GM19455 (cell line): Measurements from ENCODE around the gene BRICD5.
"Not testable (repeated sequence)": the region's sequence is repeated elsewhere in the genome, so short reads cannot be mapped to it uniquely, and the experiment has no call there.

ENCODE experiments used
- ATAC-seq: cut with Tn5 transposase; IDR thresholded peaks from one replicate; pipeline ENCODE4 v1.9.1; 2021; ENCODE audit not compliant: unreplicated experiment

BRICD5 gene

DNA sequence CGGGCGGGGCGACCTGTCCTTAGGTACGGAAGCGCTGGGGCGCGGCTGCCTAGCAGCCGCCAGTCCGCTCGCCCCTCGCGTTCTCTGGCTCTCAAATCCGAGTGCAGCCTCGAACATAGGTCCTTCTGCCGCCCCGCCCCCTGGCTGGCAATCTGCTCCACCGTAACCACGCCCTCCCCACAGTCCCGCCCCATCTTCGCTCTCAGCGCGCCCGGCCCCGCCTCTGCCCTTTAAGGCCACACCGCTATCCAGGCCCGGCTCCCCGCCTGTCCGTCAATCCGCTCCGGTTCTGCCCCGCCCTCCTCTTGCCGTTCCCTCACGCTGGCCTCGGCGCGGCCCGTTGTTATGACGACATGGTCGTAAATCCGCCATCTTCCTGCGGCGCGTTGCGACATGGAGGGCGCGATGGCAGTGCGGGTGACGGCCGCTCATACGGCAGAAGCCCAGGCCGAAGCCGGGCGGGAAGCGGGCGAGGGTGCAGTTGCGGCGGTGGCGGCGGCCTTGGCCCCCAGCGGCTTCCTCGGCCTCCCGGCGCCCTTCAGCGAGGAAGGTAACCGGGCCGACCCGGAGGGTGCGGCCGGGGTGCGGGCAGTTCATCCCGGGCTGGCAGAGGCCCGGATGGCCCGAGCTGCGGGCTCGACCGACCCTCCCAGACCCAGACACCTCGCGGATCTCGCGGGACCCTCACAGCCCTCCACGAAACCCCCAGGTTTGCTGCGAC lies 12.7 kb upstream of the BRICD5 start, which contains the start of gene E4F1:
Gene E4F1 (plus strand): TSS at position 371 of the 721 bp plus-strand sequence. CDS start 23 bp downstream, at position 394.
- ATAC-seq: peak; percentile 86

DNA sequence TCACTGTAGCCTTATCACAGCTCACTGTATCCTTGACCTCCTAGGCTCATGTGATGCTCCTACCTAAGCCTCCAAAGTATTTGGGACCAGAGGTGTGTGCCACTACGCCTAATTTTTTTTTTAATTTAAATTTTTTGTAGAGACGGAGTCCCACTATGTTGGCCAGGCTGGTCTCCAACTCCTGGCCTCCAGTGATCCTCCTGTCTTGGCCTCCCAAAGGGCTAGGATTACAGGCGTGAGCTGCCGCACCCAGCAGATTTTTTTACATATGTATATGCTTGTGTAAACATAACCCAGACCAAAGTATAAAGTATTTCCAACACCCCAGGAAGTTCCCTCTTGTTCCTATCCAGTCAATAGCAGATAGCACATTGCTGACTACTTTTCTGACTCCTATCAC lies 5.7 kb upstream of the BRICD5 start:
- ATAC-seq: no peak

DNA sequence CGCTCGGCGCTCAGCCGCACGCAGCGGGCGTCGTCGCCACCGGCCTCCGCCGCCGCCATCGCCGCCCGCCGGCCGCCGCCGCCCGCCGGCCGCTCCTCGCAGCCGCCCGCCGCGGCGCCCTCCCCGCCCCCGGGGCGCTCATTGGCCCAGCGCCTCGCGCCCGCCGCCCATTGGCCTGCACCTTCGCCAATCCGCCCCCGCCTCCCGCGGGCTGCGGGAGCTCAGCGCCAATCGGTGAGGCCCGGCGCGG lies 4.0 kb upstream of the BRICD5 start, which contains the start of gene PGP:
Gene PGP (minus strand): TSS at position 122 of the 250 bp plus-strand sequence. CDS start 63 bp downstream, at position 59.
- no peak for ATAC-seq

DNA sequence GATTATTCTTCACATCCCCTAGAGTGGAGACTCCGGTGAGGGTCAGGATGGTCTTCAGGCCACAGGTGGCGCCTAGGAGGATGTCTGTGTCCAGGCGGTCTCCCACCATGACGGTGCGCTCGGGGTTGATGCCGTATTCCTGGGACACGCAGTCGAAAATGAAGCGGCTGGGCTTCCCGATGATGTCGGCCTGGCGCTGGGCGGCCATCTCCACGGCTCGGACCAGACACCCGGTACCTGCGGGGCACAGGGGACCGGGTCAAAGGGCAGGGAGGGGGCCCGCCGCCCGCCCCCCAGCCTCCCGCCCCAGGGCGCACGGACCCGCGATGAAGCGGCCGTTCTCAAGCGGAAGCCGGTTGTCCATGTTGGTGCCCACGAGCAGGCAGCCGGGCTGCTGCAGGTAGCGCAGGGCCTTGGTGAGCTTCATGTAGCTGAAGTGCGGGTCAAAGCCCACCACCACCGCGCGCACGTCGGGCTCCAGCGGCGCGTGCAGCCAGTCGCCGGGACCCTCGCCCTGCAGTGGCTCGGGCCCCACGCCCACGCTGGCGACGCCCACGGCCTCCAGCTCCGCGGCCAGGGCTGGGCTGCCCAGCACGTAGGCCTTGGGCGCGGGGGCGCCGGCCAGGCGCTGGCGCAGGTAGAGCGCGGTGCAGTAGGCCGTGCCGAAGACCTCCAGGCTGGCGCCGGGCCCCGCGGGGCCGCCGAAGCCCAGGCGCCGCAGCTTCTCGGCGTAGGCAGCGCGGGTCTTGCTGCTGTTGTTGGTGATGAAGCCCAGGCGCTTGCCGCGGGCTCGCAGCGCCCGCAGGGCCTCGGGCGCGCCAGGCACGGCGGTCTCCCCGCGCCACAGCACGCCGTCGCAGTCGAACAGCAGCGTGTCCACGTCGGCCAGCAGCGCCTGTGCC lies 3.4 kb upstream of the BRICD5 start:
- peak; percentile 20 for ATAC-seq

DNA sequence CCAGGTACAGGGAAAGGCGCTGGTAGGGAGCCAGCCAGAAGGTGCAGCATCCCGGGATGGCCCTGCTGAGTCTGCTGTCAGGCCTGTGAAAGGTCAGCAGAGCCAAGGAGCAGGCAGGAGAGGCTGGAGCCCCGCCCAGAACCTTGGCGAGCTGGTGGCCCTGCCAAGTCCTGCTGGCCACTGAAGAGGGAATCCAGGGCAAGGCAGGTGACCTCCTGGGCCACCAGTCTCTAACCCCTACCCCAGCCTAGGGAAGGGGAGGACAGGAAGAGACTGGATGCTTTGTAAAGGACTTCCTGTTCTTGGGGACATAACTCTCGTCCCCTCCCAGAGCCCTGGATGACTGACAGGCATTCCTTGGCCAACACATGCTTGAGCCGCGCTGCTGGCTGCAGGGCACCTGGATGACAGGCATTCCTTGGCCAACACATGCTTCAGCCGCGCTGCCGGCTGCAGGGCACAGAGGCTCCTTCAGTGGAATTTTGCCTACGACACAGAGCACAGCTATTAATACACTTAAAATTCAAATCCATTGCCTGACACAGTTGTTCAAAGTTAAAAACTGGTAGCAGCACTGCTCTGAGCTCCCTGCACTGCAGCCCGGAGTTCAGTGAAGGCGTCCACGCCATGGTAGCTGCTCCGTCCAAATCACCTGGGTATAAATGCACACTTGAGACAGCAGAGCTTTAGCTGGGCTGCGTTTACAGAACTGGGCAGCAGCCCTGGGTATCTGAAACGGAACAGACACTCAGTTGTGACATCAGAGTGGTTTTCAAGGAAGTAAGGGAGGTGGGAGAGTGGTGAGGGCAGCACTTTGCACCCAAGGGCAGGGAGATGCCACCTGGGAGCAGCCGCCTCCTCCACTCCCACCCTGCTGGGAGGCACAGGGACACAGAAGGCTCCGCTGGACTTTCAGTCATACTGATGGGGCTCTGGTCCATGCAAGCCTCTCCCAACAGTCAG lies 2.0 kb upstream of the BRICD5 start:
- no peak for ATAC-seq

DNA sequence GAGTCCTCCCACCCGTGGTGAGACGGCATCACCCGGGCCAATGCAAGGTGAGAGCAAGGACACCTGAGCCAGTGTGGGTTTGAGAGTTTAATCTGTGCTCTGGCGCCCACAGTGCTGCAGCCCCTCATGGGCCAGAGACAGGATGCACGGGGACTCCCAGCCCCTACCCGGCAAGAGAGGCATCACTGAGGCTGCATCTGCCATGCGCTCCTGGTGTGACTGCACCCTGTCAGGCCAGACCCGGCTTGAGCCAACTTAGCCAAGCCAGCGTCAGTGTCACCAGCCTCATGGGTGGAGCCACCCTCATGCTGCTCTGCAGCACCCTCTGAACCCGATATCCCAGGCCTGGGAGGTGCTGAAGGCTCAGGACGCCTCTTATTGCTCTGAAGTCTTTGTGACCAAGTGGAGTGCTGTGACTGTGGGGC lies 1.3 kb upstream of the BRICD5 start:
- ATAC-seq: no peak

DNA sequence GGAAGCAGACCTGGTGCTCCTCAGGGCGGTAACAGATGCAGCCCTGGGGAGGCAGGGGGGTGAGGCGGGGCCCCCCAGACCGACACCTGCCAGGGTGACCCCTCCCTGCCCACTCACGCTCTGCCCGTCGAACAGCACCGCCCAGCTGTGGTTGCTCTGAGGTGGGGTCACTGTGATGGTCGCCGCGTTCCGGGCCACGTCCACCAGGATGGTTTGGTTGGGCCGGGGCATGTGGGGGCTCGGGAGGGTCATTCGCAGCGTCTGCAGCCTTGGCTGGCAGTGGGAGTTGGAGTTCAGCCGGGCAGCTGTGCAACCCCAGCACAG lies 692 bp downstream of the BRICD5 start:
- ATAC-seq: no peak

DNA sequence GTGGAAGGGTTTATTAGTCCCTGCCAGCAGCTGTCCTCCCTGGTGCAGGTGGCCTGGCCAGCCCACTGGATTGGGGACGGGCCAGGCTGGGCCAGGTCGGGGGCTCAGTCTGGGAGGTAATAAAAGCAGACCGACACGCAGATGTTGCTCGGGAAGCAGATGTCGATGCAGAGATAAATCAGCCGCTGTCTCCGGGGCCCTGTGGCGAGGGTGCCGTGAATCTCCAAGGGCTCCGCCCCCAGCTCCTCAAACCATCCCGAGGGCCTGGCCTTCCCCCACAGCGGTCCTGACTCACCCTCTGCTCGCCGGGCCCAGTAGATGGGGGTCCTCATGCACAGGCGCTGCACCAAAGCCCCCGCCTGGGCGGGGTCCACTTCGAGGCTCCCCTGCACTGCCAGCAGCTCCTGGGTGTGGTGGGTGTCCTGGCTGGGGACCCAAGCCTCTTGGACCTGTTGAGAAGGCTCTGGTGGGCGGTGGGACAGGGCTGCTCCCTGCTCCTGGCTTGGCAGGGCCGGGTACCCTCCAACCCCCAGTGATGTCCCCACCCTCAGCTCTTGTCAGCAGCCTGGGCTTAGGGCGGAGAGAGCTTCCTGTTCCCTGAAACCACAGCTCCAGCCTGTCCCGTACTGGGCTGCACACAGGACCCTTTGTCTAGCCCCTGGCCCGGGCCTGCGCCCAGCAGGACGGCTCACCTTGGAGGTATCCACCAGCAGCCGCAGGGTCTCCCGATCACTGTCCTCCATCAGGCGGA lies 1.2 kb downstream of the BRICD5 start:
- no peak for ATAC-seq

DNA sequence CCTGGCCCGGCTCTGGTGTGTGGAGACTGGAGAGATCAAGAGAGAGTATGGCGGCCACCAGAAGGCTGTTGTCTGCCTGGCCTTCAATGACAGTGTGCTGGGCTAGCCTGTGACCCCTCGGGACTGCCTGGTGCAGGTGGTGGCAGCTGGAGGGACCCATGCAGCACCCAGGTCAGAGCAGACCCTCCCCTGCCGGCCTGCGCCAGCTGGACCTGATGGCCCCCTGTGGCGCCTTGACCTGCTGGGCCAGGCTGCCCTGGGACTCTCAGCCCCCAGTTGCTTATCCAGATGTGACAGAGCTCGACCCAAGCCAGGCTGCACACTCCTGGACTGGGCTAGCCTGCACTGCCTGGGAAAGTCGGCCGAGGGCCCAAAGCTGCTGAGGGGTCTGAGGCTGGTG lies 1.9 kb downstream of the BRICD5 start:
- ATAC-seq: no peak

DNA sequence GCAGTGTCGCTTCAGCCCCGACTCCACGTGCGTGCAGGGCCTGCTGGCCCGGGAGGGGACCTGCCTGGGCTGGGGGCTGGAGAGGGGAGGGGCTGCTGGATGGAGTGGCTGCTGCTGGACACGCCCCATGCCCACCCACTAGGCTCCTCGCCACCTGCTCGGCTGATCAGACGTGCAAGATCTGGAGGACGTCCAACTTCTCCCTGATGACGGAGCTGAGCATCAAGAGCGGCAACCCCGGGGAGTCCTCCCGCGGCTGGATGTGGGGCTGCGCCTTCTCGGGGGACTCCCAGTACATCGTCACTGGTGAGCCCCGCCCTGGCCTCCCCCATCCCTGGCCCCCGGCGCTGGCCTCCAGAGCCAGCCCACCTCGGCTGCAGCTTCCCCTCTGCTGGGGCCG lies 2.4 kb downstream of the BRICD5 start:
- no peak for ATAC-seq

DNA sequence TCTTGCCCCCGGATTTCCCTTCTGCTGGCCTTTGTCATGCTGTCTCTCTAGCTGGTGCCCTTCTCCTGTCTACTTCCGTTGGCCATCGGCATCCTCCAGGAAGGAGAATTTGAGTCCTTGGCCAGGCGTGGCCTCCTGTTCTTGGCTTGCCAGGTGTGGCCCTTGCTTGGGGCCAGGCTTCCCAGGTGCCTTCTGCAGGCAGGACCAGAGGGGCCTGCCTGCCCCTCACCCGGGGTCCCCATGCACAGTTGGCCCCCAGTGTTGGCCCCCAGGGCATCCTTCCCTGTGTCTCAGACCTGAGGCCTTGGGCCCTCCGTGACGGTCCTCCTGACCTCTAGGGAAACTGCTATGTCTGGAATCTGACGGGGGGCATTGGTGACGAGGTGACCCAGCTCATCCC lies 2.8 kb downstream of the BRICD5 start:
- no peak for ATAC-seq

DNA sequence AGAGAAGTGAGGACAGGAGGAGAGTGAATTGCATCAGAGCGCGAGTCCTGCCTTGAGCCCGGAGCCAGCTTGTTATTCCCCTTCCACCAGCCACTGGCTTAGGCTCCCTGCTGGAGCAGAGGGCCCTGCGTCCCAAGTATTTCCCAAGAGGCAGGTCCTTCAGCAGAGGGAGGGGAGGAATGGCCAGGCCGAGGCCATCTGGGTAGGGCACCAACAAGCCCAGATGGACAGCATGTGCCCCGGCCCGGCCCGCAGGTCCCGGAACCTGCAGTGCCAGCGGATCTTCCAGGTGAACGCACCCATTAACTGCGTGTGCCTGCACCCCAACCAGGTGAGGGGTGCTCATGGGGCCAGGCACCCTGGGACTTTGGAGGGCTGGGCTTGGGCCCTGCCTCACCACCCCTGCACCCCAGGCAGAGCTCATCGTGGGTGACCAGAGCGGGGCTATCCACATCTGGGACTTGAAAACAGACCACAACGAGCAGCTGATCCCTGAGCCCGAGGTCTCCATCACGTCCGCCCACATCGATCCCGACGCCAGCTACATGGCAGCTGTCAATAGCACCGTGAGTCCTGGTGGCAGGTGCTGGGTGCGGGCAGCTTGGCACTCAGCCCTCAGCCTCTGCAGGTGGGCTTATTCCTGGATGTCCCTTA lies 3.8 kb downstream of the BRICD5 start:
- ATAC-seq: no peak

DNA sequence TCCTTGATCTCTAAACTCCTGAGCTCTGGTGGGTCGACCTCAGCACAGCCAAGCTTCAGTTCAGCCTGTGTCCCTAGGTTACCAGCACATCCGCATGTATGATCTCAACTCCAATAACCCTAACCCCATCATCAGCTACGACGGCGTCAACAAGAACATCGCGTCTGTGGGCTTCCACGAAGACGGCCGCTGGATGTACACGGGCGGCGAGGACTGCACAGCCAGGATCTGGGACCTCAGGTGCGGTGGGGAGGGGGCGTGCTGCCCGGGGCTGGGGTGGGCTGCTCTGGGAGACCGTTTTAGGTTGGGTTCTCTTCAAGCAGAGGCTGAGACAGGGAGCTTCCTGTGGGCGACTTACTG lies 4.3 kb downstream of the BRICD5 start:
- no peak for ATAC-seq

DNA sequence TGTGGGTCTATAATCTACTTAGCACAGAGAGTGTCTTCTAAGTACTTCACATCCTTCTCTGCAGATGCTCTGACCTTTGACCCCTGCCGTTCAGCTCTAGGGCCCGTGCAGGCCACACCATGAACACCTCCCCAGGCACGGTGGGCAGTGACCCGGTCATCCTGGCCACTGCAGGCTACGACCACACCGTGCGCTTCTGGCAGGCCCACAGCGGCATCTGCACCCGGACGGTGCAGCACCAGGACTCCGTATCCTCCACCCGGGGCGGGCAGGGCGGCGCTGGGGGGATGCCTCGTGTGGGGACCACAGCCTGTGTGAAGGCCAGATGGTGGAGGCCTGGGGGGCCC lies 4.7 kb downstream of the BRICD5 start:
- ATAC-seq: no peak

DNA sequence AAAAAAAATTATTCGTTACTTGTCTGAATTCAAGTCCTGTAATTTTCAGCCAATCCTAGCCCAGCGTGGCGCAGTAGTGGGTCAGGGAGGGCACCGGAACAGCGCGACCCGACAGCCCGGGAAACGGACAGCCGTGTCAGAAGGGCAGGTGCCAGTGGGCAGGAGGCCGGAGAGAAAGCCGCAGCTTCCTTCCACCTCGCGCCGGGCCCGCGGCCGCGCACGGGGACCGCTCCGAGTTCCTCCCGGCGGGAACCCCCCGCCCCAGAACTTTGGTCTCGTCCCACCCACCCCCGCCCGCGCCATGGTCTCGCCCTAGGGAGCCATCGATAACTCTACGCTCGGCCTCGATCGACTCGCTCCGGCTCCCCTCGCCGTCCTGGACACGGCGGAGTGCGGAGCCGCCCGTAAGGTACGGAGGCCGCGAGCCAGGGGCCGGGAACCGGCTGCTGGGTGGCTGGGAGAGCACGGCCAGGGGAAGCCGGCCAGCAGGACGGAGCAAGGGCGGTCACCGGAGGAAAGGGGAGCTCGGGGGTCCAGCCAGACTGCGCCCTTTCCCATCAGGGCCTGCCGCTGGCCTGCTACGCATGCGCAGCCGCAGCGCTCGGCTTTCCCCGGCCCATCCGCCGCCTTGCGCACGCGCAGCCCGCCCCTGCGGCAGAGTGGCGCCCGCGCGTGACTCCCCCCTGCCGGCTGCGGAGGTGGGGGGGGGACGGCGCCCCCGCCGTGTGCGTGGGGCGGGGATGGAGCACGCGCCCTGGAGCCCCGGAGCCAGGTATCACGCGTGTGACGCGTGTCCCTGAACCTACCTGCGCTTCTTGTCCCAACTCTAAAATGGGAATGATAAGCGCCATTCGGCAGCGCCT lies 5.3 kb downstream of the BRICD5 start, which contains the start of gene MLST8:
Gene MLST8 (plus strand): TSS at position 351 of the 863 bp plus-strand sequence. CDS start 632 bp downstream, outside the sequence.
- peak; percentile 63 for ATAC-seq

DNA sequence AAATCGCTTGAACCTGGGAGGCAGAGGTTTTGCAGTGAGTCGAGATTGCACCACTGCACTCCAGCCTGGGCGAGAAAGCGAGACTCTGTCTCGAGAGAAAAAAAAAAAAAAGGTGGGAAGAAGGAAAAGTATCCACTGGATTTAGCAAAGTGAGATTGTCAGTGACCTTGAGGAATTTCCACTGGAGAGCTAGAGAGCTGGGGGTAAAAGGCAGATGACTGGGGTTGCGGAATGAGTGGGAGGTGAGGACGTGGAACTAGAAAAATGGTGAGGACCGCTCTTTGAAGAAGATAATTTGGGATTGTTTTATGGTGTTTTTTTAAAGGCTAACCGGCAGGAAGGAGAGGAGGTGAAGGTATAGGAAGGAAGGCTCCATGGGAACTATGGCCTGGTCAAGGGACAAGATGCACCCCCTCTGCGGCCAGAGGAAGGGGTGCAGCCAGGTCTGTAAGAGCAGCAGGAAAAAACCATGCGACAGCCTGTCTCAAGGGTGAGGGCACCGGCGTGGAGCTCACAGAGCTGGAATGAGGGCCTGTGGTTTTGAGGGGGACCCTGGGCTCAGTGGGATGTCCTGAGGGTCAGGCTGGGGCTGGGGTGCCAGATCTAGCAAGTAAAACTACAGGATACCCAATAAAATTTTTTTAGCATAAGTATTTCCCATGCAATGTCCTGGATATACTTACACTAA lies 6.1 kb downstream of the BRICD5 start:
- ATAC-seq: peak; percentile 7

DNA sequence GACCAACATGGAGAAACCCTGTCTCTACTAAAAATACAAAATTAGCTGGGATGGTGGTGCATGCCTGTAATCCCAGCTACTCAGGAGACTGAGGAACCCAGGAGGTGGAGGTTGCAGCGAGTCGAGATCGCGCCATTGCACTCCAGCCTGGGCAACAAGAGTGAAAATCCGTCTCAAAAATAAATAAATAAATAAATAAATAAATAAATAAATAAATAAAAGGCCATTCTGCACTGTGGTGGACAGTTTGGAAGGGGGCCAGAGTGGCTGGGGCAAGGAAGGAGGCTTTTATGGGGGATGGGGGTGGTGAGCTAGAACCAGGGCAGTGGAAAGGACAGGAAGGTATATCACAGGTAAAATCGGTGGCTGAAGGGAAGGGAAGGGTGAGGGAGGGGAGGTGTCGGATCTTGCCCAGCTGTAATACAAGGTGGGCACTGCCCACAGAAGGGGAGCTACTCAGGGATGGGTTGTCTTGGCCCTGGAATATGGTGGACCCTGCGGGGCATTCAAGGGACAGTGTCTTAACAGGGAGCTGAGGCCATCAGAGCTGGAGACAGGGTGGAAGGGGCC lies 7.5 kb downstream of the BRICD5 start:
- ATAC-seq: not testable (repeated sequence)

DNA sequence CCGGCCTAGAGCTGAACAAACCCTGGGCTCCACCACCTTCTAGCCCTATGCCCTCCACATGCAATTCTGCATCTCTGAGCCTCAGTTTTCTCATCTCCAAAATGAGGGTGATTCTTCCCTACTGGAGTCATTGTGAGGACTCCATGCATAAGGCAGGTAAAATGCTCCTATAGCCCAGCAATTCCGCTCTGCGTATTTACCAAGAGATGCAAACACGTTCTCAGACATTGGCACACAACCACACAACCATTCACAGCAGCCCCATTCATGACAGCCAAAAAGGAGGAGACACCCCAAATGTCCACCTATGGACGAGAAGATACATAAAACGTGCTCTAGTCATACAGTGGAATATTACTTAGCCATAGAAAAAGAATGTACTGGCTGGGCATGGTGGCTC lies 10.3 kb downstream of the BRICD5 start:
- ATAC-seq: no peak
